ENCODE results near the gene LTO1.

GRCh38 chr11:69617682-69618081, 57.5 kb downstream of the LTO1 start:
- TF ChIP-seq POLR2A (IDR thresholded peaks at IDR 0.05; ENCODE audit: extremely low read depth, insufficient read length) (no peak), CTCF (IDR thresholded peaks at IDR 0.05; ENCODE audit: low read depth, low read length) (no peak)
